A673 (cell line): Measurements from ENCODE around the gene RAPGEF5. TPM values are rescaled to one million over a fixed set of nuclear protein-coding genes. Genes with fewer than 3 reads are reported as not detected.
A peak's percentile ranks its signal among the peaks of the same experiment; 100 is the strongest.

Experiments used
- BruUV-seq: library from RNA; stranded (reverse); fragments of 400-500 nt; replicated peaks from 2 replicates; lab custom pipeline; 2021; lab: Mats Ljungman, UMichigan
- CTCF ChIA-PET: fragments of 300-600 bp; sonication (Branson Sonifier 250); formaldehyde crosslinking; loops from one replicate; lab custom pipeline; 2022; ENCODE audit warnings: antibody characterized with exemption; lab: Charles Lee
- POLR2A ChIA-PET: fragments of 300-600 bp; sonication (Branson Sonifier 250); formaldehyde crosslinking; loops from one replicate; lab custom pipeline; 2022; ENCODE audit warnings: antibody characterized with exemption; ENCODE audit not compliant: low non-redundant PET; lab: Charles Lee
- DNase-seq: peaks from one replicate; pipeline ENCODE4 v3.0.0-alpha.2; 2015; ENCODE audit warnings: low spot score
- H3K27ac ChIP-seq: fragments of 200-600 bp; sonication (generic); 2 replicates; pipeline ENCODE4 v1.5.1; 2016; ENCODE audit warnings: mixed run types, low read depth, mild to moderate bottlenecking, mixed read lengths, antibody characterized with exemption, low read length; ENCODE audit not compliant: poor library complexity, severe bottlenecking
- H3K27me3 ChIP-seq: fragments of 200-600 bp; sonication (generic); replicated peaks from 2 replicates; pipeline ENCODE4 v1.6.1; 2017; ENCODE audit warnings: mixed run types, low read depth, mild to moderate bottlenecking, mixed read lengths, antibody characterized with exemption, low read length; ENCODE audit not compliant: insufficient read depth, poor library complexity
- H3K36me3 ChIP-seq: fragments of 200-600 bp; sonication (generic); 2 replicates; pipeline ENCODE4 v1.6.1; 2016; ENCODE audit warnings: mixed run types, mild to moderate bottlenecking, mixed read lengths, antibody characterized with exemption, low read length; ENCODE audit not compliant: insufficient read depth, poor library complexity, severe bottlenecking
- H3K4me1 ChIP-seq: fragments of 200-600 bp; sonication (generic); 2 replicates; pipeline ENCODE4 v1.6.1; 2017; ENCODE audit warnings: mixed run types, mild to moderate bottlenecking, mixed read lengths, antibody characterized with exemption, low read length; ENCODE audit not compliant: insufficient read depth, poor library complexity, severe bottlenecking
- H3K4me3 ChIP-seq: fragments of 200-600 bp; sonication (generic); 2 replicates; pipeline ENCODE4 v1.5.1; 2016; ENCODE audit warnings: low read depth, mixed run types, mild to moderate bottlenecking, mixed read lengths, low read length; ENCODE audit not compliant: poor library complexity, severe bottlenecking
- H3K9me3 ChIP-seq: fragments of 200-600 bp; sonication (generic); 2 replicates; pipeline ENCODE4 v1.6.1; 2016; ENCODE audit warnings: mixed run types, low read depth, mild to moderate bottlenecking, mixed read lengths, antibody characterized with exemption, low read length; ENCODE audit not compliant: poor library complexity, severe bottlenecking
- EZH2 ChIP-seq: fragments of 200-600 bp; sonication (generic); IDR thresholded peaks from 2 replicates; pipeline ENCODE4 v1.6.1; 2017; ENCODE audit warnings: borderline replicate concordance, low read depth, mild to moderate bottlenecking, mixed read lengths, antibody characterized with exemption, low read length; ENCODE audit not compliant: poor library complexity, severe bottlenecking
- intact Hi-C: fragments of 100-400 bp; cut with micrococcal nuclease; formaldehyde crosslinking; loops from one replicate; pipeline ENCODE4 v1.10.0; 2022; ENCODE audit not compliant: unreplicated experiment
- total RNA-seq: library from RNA; stranded (reverse); gene quantifications from 2 replicates; pipeline ENCODE4 v1.2.3, GENCODE V29; 2021
- TF ChIP-seq, protein P1 (sequence below): fragments of 300-800, 200-600 bp; sonication (generic); conservative IDR thresholded peaks from 2 replicates; pipeline ENCODE4 v1.5.1; 2017; ENCODE audit warnings: low read depth, mild to moderate bottlenecking, antibody characterized with exemption, low read length, moderate library complexity, mixed read lengths

RAPGEF5 gene
- total RNA-seq, 1 experiment from 2014 or later, result 10.7 TPM

DNA sequence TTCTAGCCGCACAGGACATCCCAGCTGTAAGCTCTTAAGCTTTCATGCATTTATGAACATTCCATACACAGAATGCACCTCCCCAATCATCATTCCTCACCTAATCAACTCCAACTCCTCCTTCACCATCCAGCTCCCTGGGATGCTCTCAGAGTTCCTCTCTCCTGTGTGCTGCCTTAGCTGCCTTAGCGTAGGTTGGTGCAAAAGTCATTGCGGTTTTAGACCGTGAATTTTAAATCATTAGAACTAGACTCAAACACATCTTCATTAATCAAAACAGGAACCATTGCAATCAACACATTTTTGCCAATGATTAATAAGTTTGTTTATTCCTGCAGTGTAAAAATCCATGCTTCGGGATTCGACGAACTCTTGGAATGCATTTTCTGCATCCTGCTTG lies 251.4 kb downstream of the RAPGEF5 start:
- no peak overlapping the region for H3K4me3 ChIP-seq
- no peaks in the 10 kb centered on the region for H3K36me3 ChIP-seq
- peaks cover 9% of the 10 kb centered on the region for H3K4me1 ChIP-seq
- TF ChIP-seq EZH2, result no peak
- TF ChIP-seq, protein P1, sequence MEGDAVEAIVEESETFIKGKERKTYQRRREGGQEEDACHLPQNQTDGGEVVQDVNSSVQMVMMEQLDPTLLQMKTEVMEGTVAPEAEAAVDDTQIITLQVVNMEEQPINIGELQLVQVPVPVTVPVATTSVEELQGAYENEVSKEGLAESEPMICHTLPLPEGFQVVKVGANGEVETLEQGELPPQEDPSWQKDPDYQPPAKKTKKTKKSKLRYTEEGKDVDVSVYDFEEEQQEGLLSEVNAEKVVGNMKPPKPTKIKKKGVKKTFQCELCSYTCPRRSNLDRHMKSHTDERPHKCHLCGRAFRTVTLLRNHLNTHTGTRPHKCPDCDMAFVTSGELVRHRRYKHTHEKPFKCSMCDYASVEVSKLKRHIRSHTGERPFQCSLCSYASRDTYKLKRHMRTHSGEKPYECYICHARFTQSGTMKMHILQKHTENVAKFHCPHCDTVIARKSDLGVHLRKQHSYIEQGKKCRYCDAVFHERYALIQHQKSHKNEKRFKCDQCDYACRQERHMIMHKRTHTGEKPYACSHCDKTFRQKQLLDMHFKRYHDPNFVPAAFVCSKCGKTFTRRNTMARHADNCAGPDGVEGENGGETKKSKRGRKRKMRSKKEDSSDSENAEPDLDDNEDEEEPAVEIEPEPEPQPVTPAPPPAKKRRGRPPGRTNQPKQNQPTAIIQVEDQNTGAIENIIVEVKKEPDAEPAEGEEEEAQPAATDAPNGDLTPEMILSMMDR, result no peak
- no peak for DNase-seq
- POLR2A ChIA-PET, result no interaction called here
- no peak overlapping the region for H3K27ac ChIP-seq
- BruUV-seq, result no TSS peak
- intact Hi-C loops, result no loop called here
- CTCF ChIA-PET, result no interaction called here
- no peaks in the 10 kb centered on the region for H3K9me3 ChIP-seq
- no peaks in the 10 kb centered on the region for H3K27me3 ChIP-seq

DNA sequence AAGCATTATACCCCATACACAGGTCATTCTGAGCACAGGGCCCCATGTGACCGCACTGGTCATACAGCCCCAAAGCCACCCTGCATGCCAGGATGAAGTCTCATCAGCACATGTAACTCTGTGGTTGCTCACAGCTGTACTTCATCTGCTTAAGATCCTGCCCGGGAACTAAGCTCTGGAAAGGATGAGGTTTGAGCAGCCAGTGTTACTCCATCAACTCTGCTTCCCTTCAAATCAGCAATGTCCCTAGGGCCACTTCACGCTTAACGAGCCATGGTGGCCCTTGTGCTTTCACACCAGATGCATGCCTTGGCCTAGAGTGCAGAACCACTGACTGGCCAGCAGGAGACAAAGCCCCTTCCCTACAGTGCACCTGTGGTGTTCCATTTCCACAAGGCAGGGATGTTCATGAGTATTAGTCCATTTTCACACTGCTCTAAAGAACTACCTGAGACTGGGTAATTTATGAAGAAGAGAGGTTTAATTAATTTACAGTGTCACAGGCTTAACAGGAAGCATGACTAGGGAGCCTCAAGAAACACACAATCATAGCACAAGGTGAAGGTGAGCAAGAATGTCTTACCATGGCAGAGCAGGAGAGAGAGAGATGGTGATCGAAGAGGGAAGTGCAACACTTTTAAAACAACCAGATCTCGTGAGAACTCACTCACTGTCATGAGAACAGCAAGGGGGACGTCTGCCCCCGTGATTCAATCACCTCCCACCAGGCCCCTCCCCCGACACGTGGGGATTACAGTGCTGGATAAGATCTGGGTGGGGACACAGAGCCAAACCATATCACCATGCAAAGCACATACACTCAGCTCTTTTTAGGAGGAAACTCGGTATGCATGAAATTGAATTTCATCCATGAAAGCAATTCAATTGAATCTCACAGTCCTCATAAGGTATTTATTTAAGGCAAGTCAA lies 262.3 kb downstream of the RAPGEF5 start:
- DNase-seq, result peak; percentile 53
- BruUV-seq, result no TSS peak
- POLR2A ChIA-PET, result no interaction called here

DNA sequence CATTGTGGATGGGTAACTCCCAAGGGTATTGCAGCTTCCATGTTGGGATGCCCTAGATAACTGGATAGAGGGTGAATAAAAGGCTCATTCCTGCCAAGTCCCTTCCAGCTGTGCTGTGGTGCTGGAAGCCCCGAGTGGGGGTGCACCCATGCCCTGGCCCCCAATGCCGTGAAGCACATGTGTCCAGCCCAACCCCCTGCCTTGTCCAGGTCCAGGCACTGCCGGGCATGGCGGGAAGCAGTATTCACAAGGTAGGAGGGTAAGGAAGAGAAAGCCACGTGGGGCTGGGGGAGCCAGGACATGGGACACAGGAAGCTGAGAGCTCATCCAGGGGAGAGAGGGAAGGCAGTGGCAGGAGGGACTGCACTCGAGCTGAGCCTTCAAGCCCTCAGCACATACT lies 263.0 kb downstream of the RAPGEF5 start:
- no TSS peak for BruUV-seq
- POLR2A ChIA-PET, result no interaction called here
- Histone ChIP-seq H3K9me3 (no peaks in the 10 kb centered on the region), H3K36me3 (no peaks in the 10 kb centered on the region), H3K4me1 (peaks cover 20% of the 10 kb centered on the region), H3K27ac (no peak overlapping the region), H3K4me3 (no peak overlapping the region), H3K27me3 (no peaks in the 10 kb centered on the region)
- intact Hi-C loops, result no loop called here
- CTCF ChIA-PET, result no interaction called here
- DNase-seq, result no peak
- TF ChIP-seq, protein P1, result no peak
- no peak for TF ChIP-seq EZH2

More for the DNA sequence above, 262.3 kb downstream of the RAPGEF5 start:
- Histone ChIP-seq H3K4me1 (peaks cover 13% of the 10 kb centered on the region), H3K27ac (no peak overlapping the region), H3K36me3 (no peaks in the 10 kb centered on the region), H3K9me3 (no peaks in the 10 kb centered on the region), H3K4me3 (no peak overlapping the region), H3K27me3 (no peaks in the 10 kb centered on the region)
- intact Hi-C loops, result no loop called here
- TF ChIP-seq EZH2, result no peak
- TF ChIP-seq, protein P1, result 0 out of 2 replicates have a peak, but pooled peaks have one; percentile 17
- CTCF ChIA-PET, result interaction anchor here (0.6 kb wide), 1 partner anchor 9 kb away, joined by 3 read pairs; no protein-coding TSS in a partner anchor
